ENCODE results near the gene ZFYVE28. TPM values are rescaled to one million over a fixed set of nuclear protein-coding genes. Genes with fewer than 3 reads are reported as not detected.
A peak's percentile ranks its signal among the peaks of the same experiment; 100 is the strongest.

ZFYVE28 gene
- total and polyA plus RNA-seq, 4 donors, result 7.0 to 25.9 (median 12.5) TPM

DNA sequence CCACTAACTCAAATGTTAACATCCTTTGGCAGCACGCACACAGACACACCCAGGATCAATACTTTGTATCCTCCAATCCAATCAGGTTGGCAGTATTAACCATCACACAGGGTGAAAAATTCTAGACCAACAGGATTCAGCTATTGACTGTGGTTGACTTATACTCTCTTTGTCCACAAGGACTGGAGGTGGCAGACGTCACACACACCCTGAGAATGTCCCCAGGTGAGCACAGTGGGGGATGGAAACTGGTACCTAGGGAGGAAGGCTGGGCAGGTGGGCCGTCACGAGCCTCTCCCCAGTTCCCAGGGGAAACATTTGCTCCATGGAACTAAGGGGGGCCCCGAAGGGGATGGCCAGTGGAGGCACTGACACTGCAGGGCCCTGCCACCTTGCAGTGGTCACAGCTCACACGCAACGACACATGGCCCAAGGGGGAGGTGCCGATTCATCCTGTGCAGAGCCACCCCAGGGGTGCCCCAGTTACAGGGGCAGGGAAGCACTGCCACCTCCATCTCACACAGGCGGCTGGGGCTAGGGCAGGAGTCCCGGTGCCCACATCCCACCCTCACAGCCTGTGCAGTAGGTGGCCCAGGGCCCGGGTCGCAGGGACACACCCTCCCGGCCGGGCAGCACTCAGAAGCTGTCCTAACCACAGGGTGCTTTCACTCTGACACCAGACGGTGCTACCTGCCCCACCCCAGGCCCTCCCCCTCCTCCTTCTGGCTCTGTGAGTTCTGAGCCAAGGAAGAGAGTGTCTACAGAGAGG lies 17.4 kb downstream of the ZFYVE28 start:
- Histone ChIP-seq H3K9me3 (ENCODE audit: control insufficient read depth, low read length) (no peaks in the 10 kb centered on the region), H3K4me3 (ENCODE audit: low read length in 2 of 2) (no peak overlapping the region), H3K27ac (ENCODE audit: low read depth in 1 of 2, low read length in 2 of 2) (no peak overlapping the region), H3K27me3 (ENCODE audit: control insufficient read depth in 1 of 2, insufficient read depth in 2 of 2, low read length in 1 of 2) (no peaks in the 10 kb centered on the region), H3K4me1 (ENCODE audit: control insufficient read depth in 1 of 2, insufficient read depth in 2 of 2, low read length in 2 of 2) (no peaks in the 10 kb centered on the region), H3K36me3 (ENCODE audit: control insufficient read depth in 1 of 2, insufficient read depth in 2 of 2, low read length in 1 of 2) (no peaks in the 10 kb centered on the region)
- WGBS, 2 donors, result 80 to 90% methylated on average over 15 of the region's 15 CpGs
- ATAC-seq (ENCODE audit: low FRiP score), result peak; percentile 4
- intact Hi-C loops (cut with DNase I), result no loop called here
- DNase-seq, result peak in 1 of 2 donors; percentile 66

GRCh38 chr4:2399631-2400190 lies 18.7 kb downstream of the ZFYVE28 start:
- no peaks in the 10 kb centered on the region for H3K36me3 ChIP-seq (ENCODE audit: control insufficient read depth in 1 of 2, insufficient read depth in 2 of 2, low read length in 1 of 2)
- WGBS, 2 donors, result 81 to 82% methylated on average over 27 to 28 of the region's 28 CpGs
- no peak for DNase-seq
- H3K27ac ChIP-seq (ENCODE audit: low read depth in 1 of 2, low read length in 2 of 2), result no peak overlapping the region
- H3K4me3 ChIP-seq (ENCODE audit: low read length in 2 of 2), result no peak overlapping the region
- no peaks in the 10 kb centered on the region for H3K4me1 ChIP-seq (ENCODE audit: control insufficient read depth in 1 of 2, insufficient read depth in 2 of 2, low read length in 2 of 2)
- no peaks in the 10 kb centered on the region for H3K27me3 ChIP-seq (ENCODE audit: control insufficient read depth in 1 of 2, insufficient read depth in 2 of 2, low read length in 1 of 2)
- ATAC-seq (ENCODE audit: low FRiP score), result no peak
- H3K9me3 ChIP-seq (ENCODE audit: control insufficient read depth, low read length), result no peaks in the 10 kb centered on the region
- intact Hi-C loops (cut with DNase I), result no loop called here

- H3K36me3 ChIP-seq (ENCODE audit: control insufficient read depth in 1 of 2, insufficient read depth in 2 of 2, low read length in 1 of 2), result no peaks in the 10 kb centered on the region
- WGBS, 2 donors, result 88 to 91% methylated on average over 10 of the region's 10 CpGs
- intact Hi-C loops (cut with DNase I), result no loop called here
Measured at GRCh38 chr4:2399216-2399615, 19.2 kb downstream of the ZFYVE28 start.

GRCh38 chr4:2397596-2398379 lies 20.7 kb downstream of the ZFYVE28 start:
- WGBS, 2 donors, result 77 to 79% methylated on average over 20 of the region's 20 CpGs
- DNase-seq (no peak), ATAC-seq (ENCODE audit: low FRiP score) (no peak)
- Histone ChIP-seq H3K27me3 (ENCODE audit: control insufficient read depth in 1 of 2, insufficient read depth in 2 of 2, low read length in 1 of 2) (no peaks in the 10 kb centered on the region), H3K4me1 (ENCODE audit: control insufficient read depth in 1 of 2, insufficient read depth in 2 of 2, low read length in 2 of 2) (no peaks in the 10 kb centered on the region), H3K9me3 (ENCODE audit: control insufficient read depth, low read length) (no peaks in the 10 kb centered on the region), H3K36me3 (ENCODE audit: control insufficient read depth in 1 of 2, insufficient read depth in 2 of 2, low read length in 1 of 2) (no peaks in the 10 kb centered on the region), H3K4me3 (ENCODE audit: low read length in 2 of 2) (no peak overlapping the region), H3K27ac (ENCODE audit: low read depth in 1 of 2, low read length in 2 of 2) (no peak overlapping the region)
- intact Hi-C loops (cut with DNase I), result no loop called here

More at GRCh38 chr4:2399216-2399615, 19.2 kb downstream of the ZFYVE28 start:
- no peak for ATAC-seq (ENCODE audit: low FRiP score)
- DNase-seq, result no peak
- no peaks in the 10 kb centered on the region for H3K27me3 ChIP-seq (ENCODE audit: control insufficient read depth in 1 of 2, insufficient read depth in 2 of 2, low read length in 1 of 2)
- no peaks in the 10 kb centered on the region for H3K4me1 ChIP-seq (ENCODE audit: control insufficient read depth in 1 of 2, insufficient read depth in 2 of 2, low read length in 2 of 2)
- H3K27ac ChIP-seq (ENCODE audit: low read depth in 1 of 2, low read length in 2 of 2), result no peak overlapping the region
- no peaks in the 10 kb centered on the region for H3K9me3 ChIP-seq (ENCODE audit: control insufficient read depth, low read length)
- no peak overlapping the region for H3K4me3 ChIP-seq (ENCODE audit: low read length in 2 of 2)

DNA sequence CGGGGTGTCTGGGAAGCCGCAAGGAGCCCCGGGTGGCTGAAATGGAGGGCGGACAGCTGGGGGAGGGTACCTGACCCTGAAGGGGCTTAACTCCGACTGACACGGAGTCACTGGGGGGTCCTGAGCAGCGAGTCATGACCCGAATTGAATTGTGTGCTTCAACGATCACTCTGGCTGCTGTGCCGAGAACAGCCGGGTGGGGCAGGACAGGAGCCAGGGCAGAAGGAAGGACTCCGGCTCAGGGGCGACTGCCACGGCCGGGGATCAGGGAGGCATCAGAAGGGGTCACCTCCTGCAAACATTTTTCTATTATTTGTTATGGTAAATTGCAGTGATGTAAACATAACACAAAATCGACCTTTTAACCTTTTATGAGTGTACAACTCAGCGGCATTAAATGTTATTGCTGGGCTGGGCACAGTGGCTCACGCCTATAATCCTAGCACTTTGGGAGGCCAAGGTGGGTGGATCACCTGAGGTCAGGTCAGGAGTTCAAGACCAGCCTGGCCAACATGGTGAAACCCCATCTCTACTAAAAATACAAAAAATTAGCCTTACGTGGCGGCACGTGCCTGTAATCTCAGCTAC lies 21.6 kb downstream of the ZFYVE28 start:
- H3K4me3 ChIP-seq (ENCODE audit: low read length in 2 of 2), result no peak overlapping the region
- no peaks in the 10 kb centered on the region for H3K27me3 ChIP-seq (ENCODE audit: control insufficient read depth in 1 of 2, insufficient read depth in 2 of 2, low read length in 1 of 2)
- intact Hi-C loops (cut with DNase I), result no loop called here
- no peak overlapping the region for H3K27ac ChIP-seq (ENCODE audit: low read depth in 1 of 2, low read length in 2 of 2)
- H3K36me3 ChIP-seq (ENCODE audit: control insufficient read depth in 1 of 2, insufficient read depth in 2 of 2, low read length in 1 of 2), result no peaks in the 10 kb centered on the region
- DNase-seq (no peak), ATAC-seq (ENCODE audit: low FRiP score) (no peak)
- WGBS, 2 donors, result 79 to 82% methylated on average over 21 of the region's 21 CpGs
- no peaks in the 10 kb centered on the region for H3K9me3 ChIP-seq (ENCODE audit: control insufficient read depth, low read length)
- H3K4me1 ChIP-seq (ENCODE audit: control insufficient read depth in 1 of 2, insufficient read depth in 2 of 2, low read length in 2 of 2), result no peaks in the 10 kb centered on the region

DNA sequence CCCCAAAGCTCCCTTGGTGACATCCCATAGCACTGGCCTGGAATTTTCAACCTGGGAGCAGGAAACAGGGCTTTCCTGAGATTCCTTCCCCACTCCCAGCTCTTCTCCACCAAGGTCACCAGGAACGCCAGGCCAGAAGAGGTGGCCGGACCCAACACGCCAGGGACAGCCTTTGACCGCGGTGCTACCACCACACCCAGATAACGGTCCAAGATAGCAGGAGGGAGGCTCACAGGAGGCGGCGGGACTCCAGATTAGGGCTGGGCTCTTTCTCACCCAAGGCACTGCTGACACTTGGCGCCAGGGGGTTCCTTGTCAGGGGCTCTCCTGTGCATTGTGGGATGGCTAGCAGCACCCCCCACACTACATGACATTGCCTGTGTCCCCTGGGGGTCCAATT lies 22.9 kb downstream of the ZFYVE28 start:
- intact Hi-C loops (cut with DNase I), result no loop called here
- Histone ChIP-seq H3K27me3 (ENCODE audit: control insufficient read depth in 1 of 2, insufficient read depth in 2 of 2, low read length in 1 of 2) (no peaks in the 10 kb centered on the region), H3K36me3 (ENCODE audit: control insufficient read depth in 1 of 2, insufficient read depth in 2 of 2, low read length in 1 of 2) (no peaks in the 10 kb centered on the region), H3K4me1 (ENCODE audit: control insufficient read depth in 1 of 2, insufficient read depth in 2 of 2, low read length in 2 of 2) (no peaks in the 10 kb centered on the region), H3K4me3 (ENCODE audit: low read length in 2 of 2) (no peak overlapping the region), H3K27ac (ENCODE audit: low read depth in 1 of 2, low read length in 2 of 2) (no peak overlapping the region), H3K9me3 (ENCODE audit: control insufficient read depth, low read length) (no peaks in the 10 kb centered on the region)
- no peak for ATAC-seq (ENCODE audit: low FRiP score)
- no peak for DNase-seq
- WGBS, 2 donors, result 88 to 89% methylated on average over 9 of the region's 9 CpGs

DNA sequence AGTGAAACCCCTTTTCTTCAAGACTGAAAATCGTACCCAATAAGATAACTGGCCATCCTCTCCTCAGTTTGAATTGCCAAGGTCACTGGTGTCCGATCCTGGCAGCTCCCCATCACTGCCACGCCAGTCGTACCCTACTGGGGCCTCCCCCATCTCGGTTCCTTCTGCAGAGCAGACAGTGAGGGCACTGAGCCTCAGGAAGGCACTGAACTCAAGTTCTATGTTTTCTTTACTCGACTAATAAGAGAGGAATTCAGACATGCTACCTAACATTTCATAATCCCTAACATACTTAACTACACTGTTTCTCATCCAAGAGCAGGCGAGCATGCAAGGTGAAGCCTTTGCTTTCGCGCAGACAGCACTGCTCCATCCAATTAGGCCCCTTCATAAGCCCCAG lies 23.4 kb downstream of the ZFYVE28 start:
- 84 to 90% methylated on average over 9 of the region's 9 CpGs for WGBS, 2 donors
- ATAC-seq (ENCODE audit: low FRiP score) (no peak), DNase-seq (no peak)
- H3K4me3 ChIP-seq (ENCODE audit: low read length in 2 of 2), result no peak overlapping the region
- H3K36me3 ChIP-seq (ENCODE audit: control insufficient read depth in 1 of 2, insufficient read depth in 2 of 2, low read length in 1 of 2), result no peaks in the 10 kb centered on the region
- H3K9me3 ChIP-seq (ENCODE audit: control insufficient read depth, low read length), result no peaks in the 10 kb centered on the region
- intact Hi-C loops (cut with DNase I), result no loop called here
- no peaks in the 10 kb centered on the region for H3K4me1 ChIP-seq (ENCODE audit: control insufficient read depth in 1 of 2, insufficient read depth in 2 of 2, low read length in 2 of 2)
- no peaks in the 10 kb centered on the region for H3K27me3 ChIP-seq (ENCODE audit: control insufficient read depth in 1 of 2, insufficient read depth in 2 of 2, low read length in 1 of 2)
- no peak overlapping the region for H3K27ac ChIP-seq (ENCODE audit: low read depth in 1 of 2, low read length in 2 of 2)

DNA sequence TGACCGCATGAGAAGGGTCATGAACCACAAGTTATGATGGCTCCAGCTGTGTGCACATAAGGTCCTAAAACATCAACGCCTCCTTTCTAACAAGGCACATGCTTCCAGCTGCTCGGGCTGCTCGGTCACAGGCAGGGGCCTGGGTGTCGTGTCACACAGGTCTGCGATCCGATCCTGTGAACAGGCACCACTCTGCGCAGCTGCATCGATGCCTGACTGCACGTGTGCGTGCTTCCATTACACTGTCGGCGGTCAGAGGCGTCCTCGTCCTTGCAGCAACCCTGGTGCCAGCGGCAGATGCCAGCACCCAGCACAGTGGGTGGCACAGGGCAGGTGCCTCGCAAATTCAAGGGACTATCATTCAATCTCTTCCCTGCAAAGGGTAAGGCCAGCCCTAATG lies 23.9 kb downstream of the ZFYVE28 start:
- intact Hi-C loops (cut with DNase I), result no loop called here
- Histone ChIP-seq H3K9me3 (ENCODE audit: control insufficient read depth, low read length) (no peaks in the 10 kb centered on the region), H3K4me3 (ENCODE audit: low read length in 2 of 2) (no peak overlapping the region), H3K36me3 (ENCODE audit: control insufficient read depth in 1 of 2, insufficient read depth in 2 of 2, low read length in 1 of 2) (no peaks in the 10 kb centered on the region), H3K27ac (ENCODE audit: low read depth in 1 of 2, low read length in 2 of 2) (no peak overlapping the region), H3K27me3 (ENCODE audit: control insufficient read depth in 1 of 2, insufficient read depth in 2 of 2, low read length in 1 of 2) (no peaks in the 10 kb centered on the region), H3K4me1 (ENCODE audit: control insufficient read depth in 1 of 2, insufficient read depth in 2 of 2, low read length in 2 of 2) (no peaks in the 10 kb centered on the region)
- ATAC-seq (ENCODE audit: low FRiP score) (no peak), DNase-seq (no peak)
- 94 to 96% methylated on average over 17 of the region's 17 CpGs for WGBS, 2 donors
